PC-3 (cell line): ENCODE data around the gene ERCC2.

Source experiments
- EZH2 ChIP-seq: fragments of 300-600 bp; sonication (generic); IDR thresholded peaks from one replicate; pipeline ENCODE4 v1.6.1; 2017; ENCODE audit warnings: antibody characterized with exemption, mild to moderate bottlenecking, low read length; ENCODE audit not compliant: unreplicated experiment
- EZH2phosphoT487 ChIP-seq: fragments of 300-600 bp; sonication (generic); IDR thresholded peaks from 2 replicates; pipeline ENCODE4 v1.6.1; 2018; ENCODE audit warnings: mild to moderate bottlenecking, antibody characterized with exemption, low read length, borderline replicate concordance
- TF ChIP-seq, protein P1 (sequence below): fragments of 300-600 bp; sonication (generic); conservative IDR thresholded peaks from 2 replicates; pipeline ENCODE4 v1.5.1; 2017; ENCODE audit warnings: antibody characterized with exemption, low read depth, mild to moderate bottlenecking, low read length

- TF ChIP-seq, protein P1, sequence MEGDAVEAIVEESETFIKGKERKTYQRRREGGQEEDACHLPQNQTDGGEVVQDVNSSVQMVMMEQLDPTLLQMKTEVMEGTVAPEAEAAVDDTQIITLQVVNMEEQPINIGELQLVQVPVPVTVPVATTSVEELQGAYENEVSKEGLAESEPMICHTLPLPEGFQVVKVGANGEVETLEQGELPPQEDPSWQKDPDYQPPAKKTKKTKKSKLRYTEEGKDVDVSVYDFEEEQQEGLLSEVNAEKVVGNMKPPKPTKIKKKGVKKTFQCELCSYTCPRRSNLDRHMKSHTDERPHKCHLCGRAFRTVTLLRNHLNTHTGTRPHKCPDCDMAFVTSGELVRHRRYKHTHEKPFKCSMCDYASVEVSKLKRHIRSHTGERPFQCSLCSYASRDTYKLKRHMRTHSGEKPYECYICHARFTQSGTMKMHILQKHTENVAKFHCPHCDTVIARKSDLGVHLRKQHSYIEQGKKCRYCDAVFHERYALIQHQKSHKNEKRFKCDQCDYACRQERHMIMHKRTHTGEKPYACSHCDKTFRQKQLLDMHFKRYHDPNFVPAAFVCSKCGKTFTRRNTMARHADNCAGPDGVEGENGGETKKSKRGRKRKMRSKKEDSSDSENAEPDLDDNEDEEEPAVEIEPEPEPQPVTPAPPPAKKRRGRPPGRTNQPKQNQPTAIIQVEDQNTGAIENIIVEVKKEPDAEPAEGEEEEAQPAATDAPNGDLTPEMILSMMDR = no peak
- TF ChIP-seq EZH2phosphoT487 = no peak
- no peak for TF ChIP-seq EZH2
These were observed 55.6 kb downstream of the ERCC2 start for GRCh38 chr19:45314708-45315245.
